H9 (cell line): ENCODE results near the gene KRT80. TPM values are rescaled to one million over a fixed set of nuclear protein-coding genes. Genes with fewer than 3 reads are reported as not detected.

ENCODE experiments used
- DNase-seq: peaks from one replicate; pipeline ENCODE4 v3.0.0-alpha.2; 2017
- H2AFZ ChIP-seq: one replicate; pipeline ENCODE4 v1.6.1; 2013; ENCODE audit warnings: mild to moderate bottlenecking, low read length, control low read depth, moderate library complexity
- H2AK5ac ChIP-seq: 2 replicates; pipeline ENCODE4 v1.6.1; 2013; ENCODE audit warnings: low read length, control low read depth, mixed read lengths; ENCODE audit not compliant: insufficient read length
- H2BK120ac ChIP-seq: one replicate; pipeline ENCODE4 v1.6.1; 2013; ENCODE audit warnings: low read depth, mild to moderate bottlenecking, low read length, control low read depth, inconsistent platforms; ENCODE audit not compliant: poor library complexity, severe bottlenecking
- H2BK12ac ChIP-seq: 2 replicates; pipeline ENCODE4 v1.6.1; 2013; ENCODE audit warnings: low read length, control low read depth, mixed read lengths, low read depth; ENCODE audit not compliant: insufficient read length
- H2BK15ac ChIP-seq: 2 replicates; pipeline ENCODE4 v1.6.1; 2013; ENCODE audit warnings: low read depth, low read length, control low read depth
- H2BK20ac ChIP-seq: one replicate; pipeline ENCODE4 v1.6.1; 2013; ENCODE audit warnings: low read depth, mild to moderate bottlenecking, low read length, control low read depth, inconsistent platforms; ENCODE audit not compliant: poor library complexity, severe bottlenecking
- H2BK5ac ChIP-seq: 2 replicates; pipeline ENCODE4 v1.6.1; 2013; ENCODE audit warnings: low read length, control low read depth, mixed read lengths; ENCODE audit not compliant: insufficient read length
- H3K14ac ChIP-seq: 2 replicates; pipeline ENCODE4 v1.6.1; 2013; ENCODE audit warnings: low read length, control low read depth; ENCODE audit not compliant: insufficient read depth
- H3K18ac ChIP-seq: 2 replicates; pipeline ENCODE4 v1.6.1; 2013; ENCODE audit warnings: low read depth, mild to moderate bottlenecking, mixed read lengths, low read length, control low read depth; ENCODE audit not compliant: insufficient read length
- H3K23ac ChIP-seq: 2 replicates; pipeline ENCODE4 v1.6.1; 2013; ENCODE audit warnings: low read length, control low read depth, mixed read lengths, low read depth; ENCODE audit not compliant: insufficient read length
- H3K23me2 ChIP-seq: 2 replicates; pipeline ENCODE4 v1.6.1; 2013; ENCODE audit warnings: low read depth, mild to moderate bottlenecking, mixed read lengths, low read length, control low read depth; ENCODE audit not compliant: insufficient read length, poor library complexity, severe bottlenecking
- H3K27ac ChIP-seq: 2 replicates; pipeline ENCODE4 v1.5.1; 2013; ENCODE audit warnings: low read length, control low read depth, mixed read lengths, low read depth; ENCODE audit not compliant: insufficient read length
- H3K27me3 ChIP-seq: 2 replicates; pipeline ENCODE4 v1.6.1; 2013; ENCODE audit warnings: low read length, control low read depth, inconsistent platforms; ENCODE audit not compliant: insufficient read depth
- H3K4ac ChIP-seq: 2 replicates; pipeline ENCODE4 v1.6.1; 2013; ENCODE audit warnings: low read depth, mild to moderate bottlenecking, control low read depth, inconsistent platforms, low read length, moderate library complexity
- H3K4me1 ChIP-seq: 2 replicates; pipeline ENCODE4 v1.6.1; 2013; ENCODE audit warnings: low read length, control low read depth, inconsistent platforms; ENCODE audit not compliant: insufficient read depth
- H3K4me2 ChIP-seq: 2 replicates; pipeline ENCODE4 v1.6.1; 2013; ENCODE audit warnings: low read length, control low read depth, mixed read lengths; ENCODE audit not compliant: insufficient read length, insufficient read depth
- H3K56ac ChIP-seq: 2 replicates; pipeline ENCODE4 v1.6.1; 2013; ENCODE audit warnings: low read depth, mild to moderate bottlenecking, mixed read lengths, low read length, control low read depth; ENCODE audit not compliant: insufficient read length
- H3K79me1 ChIP-seq: 2 replicates; pipeline ENCODE4 v1.6.1; 2013; ENCODE audit warnings: low read depth, mild to moderate bottlenecking, moderate library complexity, low read length, control low read depth, inconsistent platforms; ENCODE audit not compliant: insufficient read depth, poor library complexity, severe bottlenecking
- H3K79me2 ChIP-seq: 2 replicates; pipeline ENCODE4 v1.6.1; 2013; ENCODE audit warnings: low read length, control low read depth, inconsistent platforms; ENCODE audit not compliant: insufficient read depth
- H3K9ac ChIP-seq: 2 replicates; pipeline ENCODE4 v1.6.1; 2013; ENCODE audit warnings: low read length, control low read depth, mixed read lengths; ENCODE audit not compliant: insufficient read length; ENCODE audit errors: extremely low read depth
- H3K9me3 ChIP-seq: one replicate; pipeline ENCODE4 v1.6.1; 2013; ENCODE audit warnings: low read depth, low read length, inconsistent platforms; ENCODE audit not compliant: control insufficient read depth
- H3T11ph ChIP-seq: one replicate; pipeline ENCODE4 v1.6.1; 2013; ENCODE audit warnings: mild to moderate bottlenecking, low read length, control low read depth, inconsistent platforms
- H4K20me1 ChIP-seq: one replicate; pipeline ENCODE4 v1.6.1; 2013; ENCODE audit not compliant: control insufficient read depth, insufficient read length, insufficient read depth
- H4K5ac ChIP-seq: 2 replicates; pipeline ENCODE4 v1.6.1; 2013; ENCODE audit warnings: low read depth, mild to moderate bottlenecking, mixed read lengths, low read length, control low read depth; ENCODE audit not compliant: insufficient read length
- H4K8ac ChIP-seq: replicated peaks from 2 replicates; pipeline ENCODE4 v1.6.1; 2013; ENCODE audit warnings: low read length, control low read depth, mixed read lengths, low read depth; ENCODE audit not compliant: insufficient read length
- H4K91ac ChIP-seq: 2 replicates; pipeline ENCODE4 v1.6.1; 2013; ENCODE audit warnings: low read depth, mild to moderate bottlenecking, moderate library complexity, mixed read lengths, low read length, control low read depth; ENCODE audit not compliant: insufficient read length
- H3K27ac Mint-ChIP-seq, 3 experiments: 2 replicates in 2 of 3; 3 replicates in 1 of 3; pipeline ENCODE4 v1.8.0; 2020 to 2021; ENCODE audit warnings: mixed read lengths in 3 of 3, mild to moderate bottlenecking in 1 of 3, moderate library complexity in 1 of 3
- H3K27me3 Mint-ChIP-seq: 2 replicates; pipeline ENCODE4 v1.8.0; 2021; ENCODE audit warnings: low read depth, mild to moderate bottlenecking, moderate library complexity, mixed read lengths
- H3K36me3 Mint-ChIP-seq, 3 experiments: 2 replicates in 2 of 3; 3 replicates in 1 of 3; pipeline ENCODE4 v1.8.0; 2020 to 2021; ENCODE audit warnings: low read depth in 3 of 3, mixed read lengths in 3 of 3; ENCODE audit not compliant: insufficient read depth in 1 of 3
- H3K4me1 Mint-ChIP-seq, 2 experiments: 2 replicates each; pipeline ENCODE4 v1.8.0; 2020; ENCODE audit warnings: mixed read lengths in 2 of 2
- H3K4me3 Mint-ChIP-seq, 2 experiments: 2 replicates in 1 of 2; 3 replicates in 1 of 2; pipeline ENCODE4 v1.8.0; 2020 to 2021; ENCODE audit warnings: mild to moderate bottlenecking in 2 of 2, mixed read lengths in 2 of 2, moderate library complexity in 1 of 2
- H3K9me3 Mint-ChIP-seq, 2 experiments: 2 replicates in 1 of 2; 3 replicates in 1 of 2; pipeline ENCODE4 v1.8.0; 2020; ENCODE audit warnings: mild to moderate bottlenecking in 2 of 2, mixed read lengths in 2 of 2, moderate library complexity in 1 of 2
- CTCF ChIP-seq: fragments of 200-600 bp; sonication (generic); conservative IDR thresholded peaks from 3 replicates; pipeline ENCODE4 v1.8.0; 2021; ENCODE audit warnings: antibody characterized with exemption, mild to moderate bottlenecking
- WGBS: extraction: QIAGEN DNeasy Blood & Tissue Kit; methylation state at CpG from one replicate; pipeline ENCODE4 v1.1.7; 2013; ENCODE audit warnings: missing lambda C conversion rate, low lambda C conversion rate, mixed read lengths; ENCODE audit not compliant: insufficient read length; ENCODE audit errors: extremely low coverage; 5-methylcytosine and 5-hydroxymethylcytosine counted together
- total RNA-seq: library from RNA; stranded (reverse); gene quantifications from 2 replicates; pipeline ENCODE4 v1.2.1, GENCODE V29; 2021

Gene KRT80
- total RNA-seq, 1 experiment from 2014 or later = not detected

- peak; percentile 98 for TF ChIP-seq CTCF
- Histone ChIP-seq H3K4ac (no peak overlapping the region), H3K27me3 (no peaks in the 10 kb centered on the region), H3K56ac (no peak overlapping the region), H4K5ac (no peak overlapping the region), H2BK120ac (no peak overlapping the region), H4K8ac (no peak overlapping the region), H2BK15ac (no peak overlapping the region), H3K4me2 (no peak overlapping the region), H3K23me2 (no peaks in the 10 kb centered on the region), H2BK20ac (no peak overlapping the region), H3K23ac (no peak overlapping the region), H4K20me1 (no peaks in the 10 kb centered on the region), H2BK12ac (no peak overlapping the region), H2BK5ac (no peak overlapping the region), H3T11ph (no peak overlapping the region), H3K27ac (no peak overlapping the region), H4K91ac (no peak overlapping the region), H2AK5ac (no peak overlapping the region), H3K79me1 (no peaks in the 10 kb centered on the region), H2AFZ (no peak overlapping the region), H3K14ac (no peak overlapping the region), H3K18ac (no peak overlapping the region), H3K4me1 (no peaks in the 10 kb centered on the region), H3K79me2 (no peaks in the 10 kb centered on the region), H3K9ac (no peak overlapping the region), H3K9me3 (no peaks in the 10 kb centered on the region)
- peak; percentile 96 for DNase-seq
- Mint-ChIP-seq H3K4me3 (no peak overlapping the region; a peak in 1 of 5 replicates), H3K9me3 (no peaks in the 10 kb centered on the region), H3K27ac (no peak overlapping the region; a peak in 1 of 7 replicates), H3K36me3 (no peaks in the 10 kb centered on the region), H3K4me1 (peaks cover 4 to 21% of the 10 kb centered on the region in 2 experiments), H3K27me3 (peaks cover 6% of the 10 kb centered on the region)
- WGBS = no CpG with 5 or more reads among the region's 13 CpGs
Measured at GRCh38 chr12:52213564-52214420, 22.0 kb upstream of the KRT80 start.
